NCI-H1417 treated with DMSO at 0.1 percent for 48 hours (cell line): ENCODE data around the gene NDUFS6.
"Not testable (repeated sequence)": the region's sequence is repeated elsewhere in the genome, so short reads cannot be mapped to it uniquely, and the experiment has no call there.

Experiments
- DNase-seq: peaks from one replicate; lab custom pipeline; 2025; lab: John Stamatoyannopoulos, UW

Gene NDUFS6

GRCh38 chr5:1783216-1783554 lies 18.0 kb upstream of the NDUFS6 start:
- peak; percentile 93 for DNase-seq

GRCh38 chr5:1784197-1785050 lies 16.8 kb upstream of the NDUFS6 start:
- DNase-seq: no peak

- DNase-seq: no peak
These were observed 16.1 kb upstream of the NDUFS6 start for GRCh38 chr5:1785062-1785461.

GRCh38 chr5:1785984-1786383 lies 15.2 kb upstream of the NDUFS6 start:
- DNase-seq: no peak

GRCh38 chr5:1786621-1787471 lies 14.4 kb upstream of the NDUFS6 start:
- DNase-seq: no peak

GRCh38 chr5:1787472-1788047 lies 13.6 kb upstream of the NDUFS6 start:
- DNase-seq: no peak

GRCh38 chr5:1788200-1788599 lies 13.0 kb upstream of the NDUFS6 start:
- no peak for DNase-seq

GRCh38 chr5:1788828-1789227 lies 12.4 kb upstream of the NDUFS6 start:
- no peak for DNase-seq

GRCh38 chr5:1789438-1789833 lies 11.8 kb upstream of the NDUFS6 start:
- DNase-seq: not testable (repeated sequence)

- no peak for DNase-seq
These were observed 11.3 kb upstream of the NDUFS6 start for GRCh38 chr5:1789834-1790471.

GRCh38 chr5:1791176-1791575 lies 10.0 kb upstream of the NDUFS6 start:
- DNase-seq: no peak

GRCh38 chr5:1792842-1793266 lies 8.4 kb upstream of the NDUFS6 start:
- no peak for DNase-seq

- no peak for DNase-seq
These were observed 7.9 kb upstream of the NDUFS6 start for GRCh38 chr5:1793301-1793740.

- DNase-seq: no peak
These were observed 7.0 kb upstream of the NDUFS6 start for GRCh38 chr5:1793966-1794900.

GRCh38 chr5:1794901-1795290 lies 6.3 kb upstream of the NDUFS6 start:
- DNase-seq: no peak

- DNase-seq: no peak
These were observed 5.7 kb upstream of the NDUFS6 start for GRCh38 chr5:1795506-1795905.

- DNase-seq: no peak
These were observed 5.3 kb upstream of the NDUFS6 start for GRCh38 chr5:1795931-1796330.

GRCh38 chr5:1796371-1797102 lies 4.7 kb upstream of the NDUFS6 start:
- no peak for DNase-seq

- no peak for DNase-seq
These were observed 4.0 kb upstream of the NDUFS6 start for GRCh38 chr5:1797103-1797800.

GRCh38 chr5:1797855-1798254 lies 3.4 kb upstream of the NDUFS6 start:
- no peak for DNase-seq
